NCI-H748 (cell line): ENCODE data around the gene PTGDS.
A peak's percentile ranks its signal among the peaks of the same experiment; 100 is the strongest.

Experiments
- DNase-seq: peaks from one replicate; lab custom pipeline; 2025; ENCODE audit not compliant: unreplicated experiment; lab: John Stamatoyannopoulos, UW

The PTGDS gene

GRCh38 chr9:137020771-137021567 lies 43.7 kb downstream of the PTGDS start:
- DNase-seq: no peak

- no peak for DNase-seq
Observed at GRCh38 chr9:137021568-137021978, 44.3 kb downstream of the PTGDS start.

GRCh38 chr9:137021979-137022661 lies 44.8 kb downstream of the PTGDS start:
- DNase-seq: peak; percentile 84

GRCh38 chr9:137022662-137023008 lies 45.3 kb downstream of the PTGDS start:
- no peak for DNase-seq

GRCh38 chr9:137023157-137023556 lies 45.9 kb downstream of the PTGDS start:
- DNase-seq: no peak

GRCh38 chr9:137023583-137023991 lies 46.3 kb downstream of the PTGDS start:
- DNase-seq: no peak

- DNase-seq: peak; percentile 94
Observed at GRCh38 chr9:137025517-137025966, 48.2 kb downstream of the PTGDS start.

- DNase-seq: no peak
Observed at GRCh38 chr9:137026384-137026783, 49.1 kb downstream of the PTGDS start.

- no peak for DNase-seq
Observed at GRCh38 chr9:137026828-137027227, 49.5 kb downstream of the PTGDS start.

GRCh38 chr9:137027369-137028262 lies 50.3 kb downstream of the PTGDS start, which contains the start of gene ABCA2:
ABCA2 (minus strand) TSS chr9:137028237; CDS start chr9:137028140, 97 bp downstream.
- peak; percentile 60 for DNase-seq

GRCh38 chr9:137028263-137029057 lies 51.2 kb downstream of the PTGDS start:
- peak; percentile 76 for DNase-seq

- peak; percentile 72 for DNase-seq
Observed at GRCh38 chr9:137029058-137029936, 52.0 kb downstream of the PTGDS start.

GRCh38 chr9:137030006-137030405 lies 52.7 kb downstream of the PTGDS start:
- DNase-seq: no peak

- no peak for DNase-seq
Observed at GRCh38 chr9:137030538-137031527, 53.5 kb downstream of the PTGDS start.
